ENCODE measurements around the gene PTH.

Gene PTH

DNA sequence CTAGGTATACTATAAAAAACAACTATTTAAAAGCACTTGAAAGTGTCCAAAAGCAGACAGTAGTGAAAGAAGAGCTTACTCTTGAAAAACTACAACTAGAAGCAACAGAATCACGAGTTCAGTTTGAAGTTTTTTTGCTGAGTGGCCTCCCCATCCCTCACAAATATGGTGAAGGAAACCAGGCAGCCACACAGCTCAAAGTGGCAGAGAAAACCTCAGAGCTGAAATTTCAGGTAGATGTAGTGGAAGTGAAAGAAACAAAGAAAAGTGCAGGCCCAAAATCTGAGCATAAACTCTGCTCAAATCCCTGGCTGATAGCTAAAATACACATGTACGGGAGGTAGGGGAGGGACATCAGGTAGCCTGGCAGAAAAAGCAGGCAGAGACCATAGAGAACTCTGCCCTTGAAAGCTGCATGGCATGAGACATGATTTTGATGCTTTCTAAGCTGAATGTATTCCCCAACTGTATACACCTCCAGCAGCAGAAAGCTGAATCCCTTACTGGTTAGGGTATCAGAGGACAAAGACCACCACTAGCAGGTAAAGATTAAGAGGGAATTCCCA is 44.9 kb downstream of the PTH start:
- no peak for DNase-seq (ENCODE audit: low read depth in 2 of 2, low spot score in 1 of 2)

DNA sequence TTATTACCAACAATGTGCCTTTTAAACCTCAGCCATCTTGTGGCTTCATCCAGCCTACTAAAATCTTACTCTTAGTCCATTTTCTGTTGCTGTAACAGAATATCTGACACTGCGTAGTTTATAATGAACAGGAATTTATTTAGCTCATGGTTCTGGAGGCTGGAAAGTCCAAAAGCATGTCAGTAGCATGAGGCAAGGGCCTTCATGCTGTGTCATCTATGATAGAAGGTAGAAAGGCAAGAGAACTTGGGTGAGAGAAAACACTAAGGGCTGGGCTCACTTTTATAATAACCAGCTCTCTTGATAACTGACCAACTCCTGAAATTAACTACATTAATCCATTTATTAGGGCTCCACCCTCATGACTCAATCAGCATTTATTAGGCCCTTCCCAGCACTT is 46.3 kb downstream of the PTH start:
- DNase-seq (ENCODE audit: low read depth in 2 of 2, low spot score in 1 of 2), result no peak

DNA sequence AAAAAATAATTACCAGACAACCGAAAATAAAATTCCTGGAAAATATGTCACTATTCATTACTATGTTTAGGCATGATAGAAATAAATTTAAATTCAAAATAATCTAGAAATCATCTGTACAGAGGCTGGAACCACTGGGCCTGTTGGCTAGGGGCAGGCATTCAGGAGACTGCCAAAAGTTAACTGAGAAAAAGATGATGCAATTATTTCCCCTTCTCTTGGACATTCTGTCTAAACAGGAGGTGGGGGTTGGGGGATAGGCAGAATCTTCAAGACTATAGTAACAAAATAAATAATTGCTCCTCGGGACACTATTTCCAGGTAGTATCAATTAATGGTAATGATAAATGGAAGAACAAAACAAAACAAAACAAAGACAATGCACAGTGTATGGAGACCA is 46.9 kb downstream of the PTH start:
- no peak for DNase-seq (ENCODE audit: low read depth in 2 of 2, low spot score in 1 of 2)

DNA sequence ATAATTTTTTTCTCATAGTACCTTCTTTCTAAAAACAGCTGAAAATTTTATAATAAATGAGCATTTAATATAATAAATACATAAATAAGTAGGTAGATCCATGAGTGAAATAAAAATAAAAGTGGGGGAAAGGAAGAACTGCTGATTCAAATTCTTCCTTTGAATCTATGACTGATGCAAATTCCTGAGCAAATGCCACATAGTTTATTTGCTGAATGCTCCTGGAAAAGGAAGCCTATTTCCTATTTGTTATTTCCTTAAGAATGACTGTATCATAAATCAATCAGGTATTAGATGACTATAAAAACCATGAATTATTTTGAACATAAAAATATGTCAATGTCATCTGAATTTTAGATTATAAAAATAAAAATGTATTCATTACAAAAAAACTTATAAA is 49.4 kb downstream of the PTH start:
- no peak for DNase-seq (ENCODE audit: low read depth in 2 of 2, low spot score in 1 of 2)

DNA sequence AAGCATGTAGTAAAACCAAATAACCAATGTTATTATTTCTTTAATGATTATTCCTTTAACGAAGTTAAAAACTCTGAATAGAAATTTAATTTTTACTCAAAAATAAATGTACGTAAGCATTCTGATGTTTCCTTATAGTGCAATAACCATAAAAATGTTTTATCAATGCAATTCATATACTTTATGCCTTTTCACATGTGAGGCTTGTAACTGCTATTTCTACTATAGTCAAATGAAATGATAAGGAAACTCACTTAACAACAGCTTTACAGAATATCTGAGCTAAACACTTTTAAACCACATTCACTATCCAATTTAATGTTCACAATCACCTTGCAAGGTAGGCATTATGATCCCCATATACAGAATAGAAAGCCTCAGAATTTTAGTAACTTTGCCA is 50.2 kb downstream of the PTH start:
- no peak for DNase-seq (ENCODE audit: low read depth in 2 of 2, low spot score in 1 of 2)
